Esophagus squamous epithelium (tissue), 4 donors: Measurements from ENCODE around the gene SLC26A2.

Experiments
- POLR2A ChIP-seq, 4 donors: fragments of 450-650 bp; IDR thresholded peaks; one replicate each; pipeline ENCODE4 v1.6.1; 2017; ENCODE audit warnings: antibody characterized with exemption in 4 of 4, mild to moderate bottlenecking in 4 of 4, moderate library complexity in 3 of 4
- TF ChIP-seq, protein P1 (sequence below), 6 experiments: fragments of 450-650 bp in 4 of 6; fragments of 200-600 bp in 2 of 6; sonication (generic) in 2 of 6; IDR thresholded peaks; one replicate each; pipeline ENCODE4 v1.5.1; 2016 to 2019; ENCODE audit warnings: antibody characterized with exemption in 6 of 6, mild to moderate bottlenecking in 4 of 6, moderate library complexity in 4 of 6

DNA sequence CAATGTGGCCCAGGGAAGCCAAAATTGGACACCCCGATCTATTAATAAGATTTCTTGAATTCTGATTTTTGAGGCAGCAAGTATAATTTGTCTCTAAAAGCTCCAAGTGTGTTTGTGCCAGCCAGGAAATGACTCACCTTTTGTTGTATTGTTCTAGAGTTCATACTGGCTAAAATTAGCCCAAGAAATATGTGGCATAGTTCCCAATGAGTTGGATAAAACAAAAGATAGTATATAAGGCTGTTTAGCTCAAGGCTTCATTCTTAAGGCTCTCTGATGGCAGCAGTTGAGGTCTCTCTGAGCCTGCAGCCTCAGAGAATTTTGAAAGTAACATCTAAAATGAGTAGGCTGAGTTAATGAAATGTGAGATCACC is 61.6 kb downstream of the SLC26A2 start:
- TF ChIP-seq, protein P1, sequence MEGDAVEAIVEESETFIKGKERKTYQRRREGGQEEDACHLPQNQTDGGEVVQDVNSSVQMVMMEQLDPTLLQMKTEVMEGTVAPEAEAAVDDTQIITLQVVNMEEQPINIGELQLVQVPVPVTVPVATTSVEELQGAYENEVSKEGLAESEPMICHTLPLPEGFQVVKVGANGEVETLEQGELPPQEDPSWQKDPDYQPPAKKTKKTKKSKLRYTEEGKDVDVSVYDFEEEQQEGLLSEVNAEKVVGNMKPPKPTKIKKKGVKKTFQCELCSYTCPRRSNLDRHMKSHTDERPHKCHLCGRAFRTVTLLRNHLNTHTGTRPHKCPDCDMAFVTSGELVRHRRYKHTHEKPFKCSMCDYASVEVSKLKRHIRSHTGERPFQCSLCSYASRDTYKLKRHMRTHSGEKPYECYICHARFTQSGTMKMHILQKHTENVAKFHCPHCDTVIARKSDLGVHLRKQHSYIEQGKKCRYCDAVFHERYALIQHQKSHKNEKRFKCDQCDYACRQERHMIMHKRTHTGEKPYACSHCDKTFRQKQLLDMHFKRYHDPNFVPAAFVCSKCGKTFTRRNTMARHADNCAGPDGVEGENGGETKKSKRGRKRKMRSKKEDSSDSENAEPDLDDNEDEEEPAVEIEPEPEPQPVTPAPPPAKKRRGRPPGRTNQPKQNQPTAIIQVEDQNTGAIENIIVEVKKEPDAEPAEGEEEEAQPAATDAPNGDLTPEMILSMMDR (IDR thresholded peaks at IDR 0.05): no peak
- no peak for TF ChIP-seq POLR2A (IDR thresholded peaks at IDR 0.05)
